Measurements from ENCODE around the gene SFR1.

GRCh38 chr10:104077663-104078151 lies 44.3 kb upstream of the SFR1 start:
- TF ChIP-seq EZH2 (IDR thresholded peaks at IDR 0.05; ENCODE audit: low read length) = no peak
- no peak for TF ChIP-seq CTCF (optimal IDR thresholded peaks at IDR 0.05 in 1 of 3, IDR thresholded peaks at IDR 0.05 in 1 of 3, conservative IDR thresholded peaks at IDR 0.05 in 1 of 3; ENCODE audit: extremely low read depth in 1 of 3, insufficient read depth in 2 of 3, low read length in 3 of 3)
